Ishikawa (cell line): ENCODE data around the gene NT5DC1.

Experiments
- CEBPB ChIP-seq: IDR thresholded peaks from 2 replicates; pipeline ENCODE4 v1.6.1; 2012
- CREB1 ChIP-seq: IDR thresholded peaks from 2 replicates; pipeline ENCODE4 v1.6.1; 2012; ENCODE audit warnings: low read depth
- EGR1 ChIP-seq: IDR thresholded peaks from 2 replicates; pipeline ENCODE4 v1.6.1; 2012
- EP300 ChIP-seq: IDR thresholded peaks from 2 replicates; pipeline ENCODE4 v1.6.1; 2012; ENCODE audit warnings: borderline replicate concordance
- FOXM1 ChIP-seq: IDR thresholded peaks from 2 replicates; pipeline ENCODE4 v1.6.1; 2012; ENCODE audit warnings: low read depth, borderline replicate concordance
- NFIC ChIP-seq: IDR thresholded peaks from 2 replicates; pipeline ENCODE4 v1.6.1; 2012
- RAD21 ChIP-seq: IDR thresholded peaks from 2 replicates; pipeline ENCODE4 v1.6.1; 2012; ENCODE audit warnings: low read depth
- TAF1 ChIP-seq: IDR thresholded peaks from 2 replicates; pipeline ENCODE4 v1.6.1; 2012; ENCODE audit warnings: low read depth, mild to moderate bottlenecking
- TCF12 ChIP-seq: IDR thresholded peaks from 2 replicates; pipeline ENCODE4 v1.6.1; 2012; ENCODE audit warnings: low read depth
- TEAD4 ChIP-seq: IDR thresholded peaks from 2 replicates; pipeline ENCODE4 v1.6.1; 2012
- USF1 ChIP-seq: IDR thresholded peaks from 2 replicates; pipeline ENCODE4 v1.6.1; 2012
- YY1 ChIP-seq: IDR thresholded peaks from 2 replicates; pipeline ENCODE4 v1.6.1; 2012; ENCODE audit warnings: low read depth
- ZBTB7A ChIP-seq: IDR thresholded peaks from 2 replicates; pipeline ENCODE4 v1.6.1; 2012; ENCODE audit warnings: low read depth
- TF ChIP-seq, protein P1 (sequence below): IDR thresholded peaks from 2 replicates; pipeline ENCODE4 v1.6.1; 2012
- TF ChIP-seq, protein P2 (sequence below): IDR thresholded peaks from 2 replicates; pipeline ENCODE4 v1.6.1; 2012; ENCODE audit warnings: low read depth, mild to moderate bottlenecking

The NT5DC1 gene

DNA sequence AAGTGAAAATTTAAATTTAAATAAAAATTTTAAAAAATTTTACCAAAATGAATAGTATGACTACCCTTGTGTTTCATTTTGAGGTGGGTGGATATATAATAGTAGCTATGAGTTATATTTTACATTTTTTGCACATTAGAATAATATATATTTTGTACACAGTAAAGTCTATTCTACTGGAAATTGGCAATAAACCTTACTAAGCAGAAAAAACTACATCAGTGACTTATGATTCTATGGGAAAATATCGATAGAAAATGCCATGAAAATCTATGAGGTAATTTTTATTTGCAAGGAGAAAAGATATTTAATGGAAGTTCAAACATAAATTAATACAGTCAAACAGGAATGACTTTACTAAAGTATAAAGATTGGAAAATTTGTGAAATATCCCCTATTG is 156.0 kb downstream of the NT5DC1 start:
- TF ChIP-seq FOXM1: no peak
- TF ChIP-seq TAF1: no peak
- TF ChIP-seq RAD21: no peak
- TF ChIP-seq CREB1: no peak
- no peak for TF ChIP-seq EGR1
- no peak for TF ChIP-seq EP300
- no peak for TF ChIP-seq TEAD4
- TF ChIP-seq ZBTB7A: no peak
- no peak for TF ChIP-seq YY1
- TF ChIP-seq, protein P1, sequence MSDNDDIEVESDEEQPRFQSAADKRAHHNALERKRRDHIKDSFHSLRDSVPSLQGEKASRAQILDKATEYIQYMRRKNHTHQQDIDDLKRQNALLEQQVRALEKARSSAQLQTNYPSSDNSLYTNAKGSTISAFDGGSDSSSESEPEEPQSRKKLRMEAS: no peak
- TF ChIP-seq, protein P2, sequence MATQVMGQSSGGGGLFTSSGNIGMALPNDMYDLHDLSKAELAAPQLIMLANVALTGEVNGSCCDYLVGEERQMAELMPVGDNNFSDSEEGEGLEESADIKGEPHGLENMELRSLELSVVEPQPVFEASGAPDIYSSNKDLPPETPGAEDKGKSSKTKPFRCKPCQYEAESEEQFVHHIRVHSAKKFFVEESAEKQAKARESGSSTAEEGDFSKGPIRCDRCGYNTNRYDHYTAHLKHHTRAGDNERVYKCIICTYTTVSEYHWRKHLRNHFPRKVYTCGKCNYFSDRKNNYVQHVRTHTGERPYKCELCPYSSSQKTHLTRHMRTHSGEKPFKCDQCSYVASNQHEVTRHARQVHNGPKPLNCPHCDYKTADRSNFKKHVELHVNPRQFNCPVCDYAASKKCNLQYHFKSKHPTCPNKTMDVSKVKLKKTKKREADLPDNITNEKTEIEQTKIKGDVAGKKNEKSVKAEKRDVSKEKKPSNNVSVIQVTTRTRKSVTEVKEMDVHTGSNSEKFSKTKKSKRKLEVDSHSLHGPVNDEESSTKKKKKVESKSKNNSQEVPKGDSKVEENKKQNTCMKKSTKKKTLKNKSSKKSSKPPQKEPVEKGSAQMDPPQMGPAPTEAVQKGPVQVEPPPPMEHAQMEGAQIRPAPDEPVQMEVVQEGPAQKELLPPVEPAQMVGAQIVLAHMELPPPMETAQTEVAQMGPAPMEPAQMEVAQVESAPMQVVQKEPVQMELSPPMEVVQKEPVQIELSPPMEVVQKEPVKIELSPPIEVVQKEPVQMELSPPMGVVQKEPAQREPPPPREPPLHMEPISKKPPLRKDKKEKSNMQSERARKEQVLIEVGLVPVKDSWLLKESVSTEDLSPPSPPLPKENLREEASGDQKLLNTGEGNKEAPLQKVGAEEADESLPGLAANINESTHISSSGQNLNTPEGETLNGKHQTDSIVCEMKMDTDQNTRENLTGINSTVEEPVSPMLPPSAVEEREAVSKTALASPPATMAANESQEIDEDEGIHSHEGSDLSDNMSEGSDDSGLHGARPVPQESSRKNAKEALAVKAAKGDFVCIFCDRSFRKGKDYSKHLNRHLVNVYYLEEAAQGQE: no peak
- TF ChIP-seq USF1: no peak
- TF ChIP-seq CEBPB: no peak
- TF ChIP-seq NFIC: no peak
- TF ChIP-seq TCF12: no peak

DNA sequence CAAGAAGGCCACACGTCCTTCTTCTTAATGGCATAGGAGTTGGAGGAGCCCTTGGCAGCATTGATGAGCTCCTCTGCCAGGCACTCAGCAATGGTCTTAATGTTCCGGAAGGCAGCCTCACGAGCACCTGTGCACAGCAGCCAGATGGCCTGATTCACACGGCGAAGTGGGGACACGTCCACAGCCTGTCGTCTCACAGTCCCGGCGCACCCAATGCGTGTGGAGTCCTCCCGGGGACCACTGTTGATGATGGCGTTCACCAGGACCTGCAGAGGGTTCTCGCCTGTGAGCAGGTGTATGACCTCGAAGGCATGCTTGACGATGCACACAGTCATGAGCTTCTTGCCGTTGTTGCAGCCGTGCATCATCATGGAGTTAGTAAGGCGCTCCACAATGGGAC is 157.9 kb downstream of the NT5DC1 start:
- no peak for TF ChIP-seq FOXM1
- TF ChIP-seq, protein P2: no peak
- TF ChIP-seq TAF1: no peak
- TF ChIP-seq CEBPB: no peak
- no peak for TF ChIP-seq ZBTB7A
- TF ChIP-seq YY1: no peak
- TF ChIP-seq USF1: no peak
- no peak for TF ChIP-seq CREB1
- TF ChIP-seq EP300: no peak
- TF ChIP-seq TEAD4: no peak
- TF ChIP-seq, protein P1: no peak
- no peak for TF ChIP-seq TCF12
- no peak for TF ChIP-seq EGR1
- no peak for TF ChIP-seq RAD21
- TF ChIP-seq NFIC: no peak

GRCh38 chr6:116263353-116263752 is 162.7 kb downstream of the NT5DC1 start:
- TF ChIP-seq YY1: no peak
- TF ChIP-seq, protein P2: no peak
- no peak for TF ChIP-seq TCF12
- TF ChIP-seq ZBTB7A: no peak
- no peak for TF ChIP-seq NFIC
- TF ChIP-seq EP300: no peak
- no peak for TF ChIP-seq CREB1
- TF ChIP-seq EGR1: no peak
- TF ChIP-seq TAF1: no peak
- no peak for TF ChIP-seq FOXM1
- no peak for TF ChIP-seq TEAD4
- TF ChIP-seq, protein P1: no peak
- TF ChIP-seq USF1: no peak
- TF ChIP-seq CEBPB: no peak
- TF ChIP-seq RAD21: no peak
